ENCODE results near the gene PRDX1. TPM values are rescaled to one million over a fixed set of nuclear protein-coding genes. Genes with fewer than 3 reads are reported as not detected.
A peak's percentile ranks its signal among the peaks of the same experiment; 100 is the strongest.
"Not testable (repeated sequence)": the region's sequence is repeated elsewhere in the genome, so short reads cannot be mapped to it uniquely, and the experiment has no call there.

Gene PRDX1
- total and polyA plus RNA-seq, 2 donors, result 232 to 491 TPM

DNA sequence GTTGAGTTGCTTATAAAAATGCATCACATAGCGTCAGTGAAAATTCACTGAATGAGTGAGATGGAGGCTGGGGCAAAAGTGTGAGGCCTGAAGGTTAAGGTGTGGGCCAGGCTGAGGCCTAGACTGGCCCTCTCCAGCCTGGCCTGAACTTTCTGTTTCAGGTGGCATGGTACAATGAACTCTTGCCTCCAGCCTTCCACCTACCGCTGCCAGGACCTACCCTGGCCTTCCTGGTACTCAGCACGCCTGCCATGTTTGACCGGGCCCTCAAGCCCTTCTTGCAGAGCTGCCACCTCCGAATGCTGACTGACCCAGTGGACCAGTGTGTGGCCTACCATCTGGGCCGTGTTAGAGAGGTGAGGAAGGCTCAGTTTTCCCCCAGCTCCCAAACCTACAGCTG lies 14.5 kb downstream of the PRDX1 start:
- Histone ChIP-seq H3K27ac (ENCODE audit: low read depth) (no peak overlapping the region), H3K4me3 (ENCODE audit: low read depth, low read length) (no peak overlapping the region), H3K4me1 (ENCODE audit: insufficient read depth) (no peaks in the 10 kb centered on the region), H3K36me3 (ENCODE audit: insufficient read depth) (peaks cover 3% of the 10 kb centered on the region)
- no peak for DNase-seq (ENCODE audit: extremely low spot score)
- 92% methylated on average over 6 of the region's 6 CpGs for WGBS

DNA sequence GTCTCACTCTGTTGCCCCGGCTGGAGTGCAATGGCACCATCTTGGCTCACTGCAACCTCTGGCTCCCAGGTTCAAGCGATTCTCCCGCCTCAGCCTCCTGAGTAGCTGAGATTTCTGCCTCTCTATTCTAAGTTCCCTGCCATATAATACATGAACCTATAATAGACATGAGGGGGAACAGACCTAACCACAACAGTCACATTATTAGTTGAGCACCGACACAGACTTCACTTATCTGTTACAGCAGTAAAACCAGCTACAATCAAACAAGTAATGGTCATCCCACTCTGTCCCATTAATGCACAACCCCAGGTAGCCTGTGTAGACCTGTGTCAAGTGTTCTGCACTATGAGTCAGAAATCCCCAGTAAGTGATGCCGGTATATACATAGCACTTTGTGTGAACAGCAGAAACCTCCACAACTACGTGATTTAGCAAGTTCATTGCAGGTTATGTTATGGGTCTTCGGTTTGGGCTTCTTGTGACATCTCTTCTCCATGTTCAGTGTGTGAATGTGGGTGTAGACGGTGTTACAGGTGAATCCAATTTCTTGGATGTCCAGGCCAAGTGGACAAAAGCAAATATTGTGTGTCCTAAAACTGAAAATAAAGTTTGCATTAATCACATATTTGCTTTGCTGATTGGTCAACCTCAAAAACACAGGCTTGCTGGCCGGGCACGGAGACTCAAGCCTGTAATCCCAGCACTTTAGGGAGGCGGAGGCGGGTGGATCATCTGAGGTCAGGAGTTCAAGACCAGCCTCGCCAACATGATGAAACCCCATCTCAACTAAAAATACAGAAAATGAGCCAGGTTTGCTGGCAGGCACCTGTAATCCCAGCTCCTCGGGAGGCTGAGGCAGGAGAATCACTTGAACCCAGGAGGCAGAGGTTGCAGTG lies 18.0 kb downstream of the PRDX1 start:
- Histone ChIP-seq H3K27ac (ENCODE audit: low read depth) (no peak overlapping the region), H3K4me3 (ENCODE audit: low read depth, low read length) (no peak overlapping the region), H3K36me3 (ENCODE audit: insufficient read depth) (no peaks in the 10 kb centered on the region), H3K4me1 (ENCODE audit: insufficient read depth) (no peaks in the 10 kb centered on the region)
- no peak for DNase-seq (ENCODE audit: extremely low spot score)
- 92% methylated on average over 14 of the region's 14 CpGs for WGBS

DNA sequence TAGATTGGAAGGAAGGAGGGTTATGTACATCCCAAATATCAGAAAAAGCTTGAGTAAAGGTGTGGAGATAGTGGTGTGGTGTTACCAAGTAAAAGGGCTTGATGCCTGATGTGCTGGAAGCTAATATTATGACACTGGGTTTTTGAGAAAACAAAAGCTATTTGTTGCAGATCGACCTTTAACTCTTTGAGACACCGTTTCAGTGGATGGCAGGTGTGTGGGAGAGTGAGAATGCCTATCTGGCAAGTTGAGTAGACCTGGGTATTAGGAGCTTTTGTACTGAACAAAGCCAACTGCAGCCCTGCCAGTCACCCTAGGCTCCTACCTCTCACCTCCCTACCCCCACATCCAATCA lies 20.2 kb downstream of the PRDX1 start:
- no peaks in the 10 kb centered on the region for H3K36me3 ChIP-seq (ENCODE audit: insufficient read depth)
- H3K4me3 ChIP-seq (ENCODE audit: low read depth, low read length), result no peak overlapping the region
- no peak for DNase-seq (ENCODE audit: extremely low spot score)
- 90% methylated on average over 2 of the region's 2 CpGs for WGBS
- no peak overlapping the region for H3K27ac ChIP-seq (ENCODE audit: low read depth)
- no peaks in the 10 kb centered on the region for H3K4me1 ChIP-seq (ENCODE audit: insufficient read depth)

DNA sequence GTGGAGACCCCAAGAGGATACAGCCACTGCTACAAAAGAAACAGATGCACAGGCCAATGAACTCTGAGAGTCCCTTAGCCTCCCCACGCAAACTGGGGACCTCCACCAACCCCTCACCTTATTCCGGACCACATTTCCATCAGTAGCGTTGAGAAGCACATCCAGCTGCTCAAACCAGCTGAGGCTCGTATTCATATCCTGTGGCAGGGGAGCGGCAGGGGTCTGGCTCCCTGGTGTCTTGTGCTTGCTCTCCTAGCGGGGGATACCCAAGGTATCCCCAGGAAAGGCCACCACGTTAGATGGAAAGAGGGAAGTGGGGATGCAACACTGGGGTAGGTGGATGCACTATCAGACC lies 22.3 kb downstream of the PRDX1 start:
- Histone ChIP-seq H3K36me3 (ENCODE audit: insufficient read depth) (no peaks in the 10 kb centered on the region), H3K27ac (ENCODE audit: low read depth) (no peak overlapping the region), H3K4me3 (ENCODE audit: low read depth, low read length) (peak overlapping the region; percentile 32), H3K4me1 (ENCODE audit: insufficient read depth) (no peaks in the 10 kb centered on the region)
- 4% methylated on average over 7 of the region's 7 CpGs for WGBS
- no peak for DNase-seq (ENCODE audit: extremely low spot score)

DNA sequence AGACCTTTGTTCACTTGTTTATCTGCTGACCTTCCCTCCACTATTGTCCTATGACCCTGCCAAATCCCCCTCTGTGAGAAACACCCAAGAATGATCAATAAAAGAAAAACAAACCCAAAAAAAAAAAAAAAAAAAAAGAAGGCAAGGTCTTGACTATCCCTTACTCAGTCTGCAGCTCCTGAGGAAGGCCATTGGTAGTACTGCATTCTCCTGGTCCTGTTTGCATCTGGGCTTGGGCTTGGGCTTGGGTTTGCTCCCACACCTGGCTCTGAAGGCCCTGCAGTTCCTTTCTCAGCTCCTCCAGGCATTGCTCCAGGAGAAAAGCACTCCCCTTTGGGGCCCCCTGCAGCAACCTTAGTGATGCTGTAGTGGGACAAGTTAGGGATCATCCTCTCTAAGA lies 23.4 kb downstream of the PRDX1 start:
- Histone ChIP-seq H3K27ac (ENCODE audit: low read depth) (no peak overlapping the region), H3K36me3 (ENCODE audit: insufficient read depth) (no peaks in the 10 kb centered on the region), H3K4me3 (ENCODE audit: low read depth, low read length) (no peak overlapping the region), H3K4me1 (ENCODE audit: insufficient read depth) (no peaks in the 10 kb centered on the region)
- DNase-seq (ENCODE audit: extremely low spot score), result no peak

DNA sequence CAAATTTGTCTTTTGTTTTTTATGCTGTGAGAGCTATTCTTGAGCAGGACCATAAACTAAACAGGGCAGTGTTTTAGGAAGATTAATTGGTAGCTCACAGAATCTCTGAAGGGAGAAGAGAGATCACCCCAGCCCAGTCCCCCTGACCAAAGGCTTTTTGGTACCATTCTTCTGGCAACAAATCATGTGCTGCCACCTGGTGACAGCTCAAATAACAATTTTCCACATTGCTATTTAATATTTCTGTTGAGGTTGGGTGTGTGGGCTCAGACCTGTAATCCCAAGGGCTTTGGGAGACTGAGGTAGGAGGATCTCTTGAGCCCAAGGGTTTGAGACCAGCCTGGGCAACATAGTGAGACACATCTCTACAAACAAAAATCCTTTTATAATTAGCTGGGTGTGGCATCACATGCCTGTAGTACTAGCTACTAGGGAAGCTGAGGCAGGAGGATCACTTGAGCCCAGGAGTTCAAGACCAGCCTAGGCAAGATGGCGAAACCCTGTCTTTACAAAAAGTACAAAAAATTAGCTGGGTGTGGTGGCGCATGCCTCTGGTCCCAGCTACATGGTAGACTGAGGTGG lies 28.5 kb downstream of the PRDX1 start:
- 92% methylated on average over 2 of the region's 2 CpGs for WGBS
- no peaks in the 10 kb centered on the region for H3K4me1 ChIP-seq (ENCODE audit: insufficient read depth)
- H3K27ac ChIP-seq (ENCODE audit: low read depth), result no peak overlapping the region
- no peak for DNase-seq (ENCODE audit: extremely low spot score)
- H3K4me3 ChIP-seq (ENCODE audit: low read depth, low read length), result no peak overlapping the region
- H3K36me3 ChIP-seq (ENCODE audit: insufficient read depth), result no peaks in the 10 kb centered on the region

DNA sequence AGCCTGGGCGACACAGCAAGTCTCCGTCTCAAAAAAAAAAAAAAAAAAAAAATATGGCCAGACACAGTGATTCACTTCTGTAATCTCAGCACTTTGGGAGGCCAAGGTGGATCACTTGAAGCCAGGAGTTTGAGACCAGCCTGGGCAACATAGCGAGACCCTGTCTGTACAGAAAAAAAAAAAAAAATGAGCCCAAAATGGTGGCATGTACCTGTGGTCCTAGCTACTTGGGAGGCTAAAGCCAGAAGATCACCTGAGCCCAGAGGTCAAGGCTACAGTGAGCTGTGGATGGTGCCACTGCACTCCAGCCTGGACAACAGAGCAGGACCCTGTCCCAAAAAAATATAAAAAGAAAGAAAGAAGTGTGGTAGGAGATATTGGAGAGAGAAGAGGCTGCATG lies 29.0 kb downstream of the PRDX1 start:
- 89% methylated on average over 3 of the region's 3 CpGs for WGBS
- no peaks in the 10 kb centered on the region for H3K36me3 ChIP-seq (ENCODE audit: insufficient read depth)
- no peak overlapping the region for H3K27ac ChIP-seq (ENCODE audit: low read depth)
- no peak for DNase-seq (ENCODE audit: extremely low spot score)
- H3K4me1 ChIP-seq (ENCODE audit: insufficient read depth), result no peaks in the 10 kb centered on the region
- H3K4me3 ChIP-seq (ENCODE audit: low read depth, low read length), result no peak overlapping the region

DNA sequence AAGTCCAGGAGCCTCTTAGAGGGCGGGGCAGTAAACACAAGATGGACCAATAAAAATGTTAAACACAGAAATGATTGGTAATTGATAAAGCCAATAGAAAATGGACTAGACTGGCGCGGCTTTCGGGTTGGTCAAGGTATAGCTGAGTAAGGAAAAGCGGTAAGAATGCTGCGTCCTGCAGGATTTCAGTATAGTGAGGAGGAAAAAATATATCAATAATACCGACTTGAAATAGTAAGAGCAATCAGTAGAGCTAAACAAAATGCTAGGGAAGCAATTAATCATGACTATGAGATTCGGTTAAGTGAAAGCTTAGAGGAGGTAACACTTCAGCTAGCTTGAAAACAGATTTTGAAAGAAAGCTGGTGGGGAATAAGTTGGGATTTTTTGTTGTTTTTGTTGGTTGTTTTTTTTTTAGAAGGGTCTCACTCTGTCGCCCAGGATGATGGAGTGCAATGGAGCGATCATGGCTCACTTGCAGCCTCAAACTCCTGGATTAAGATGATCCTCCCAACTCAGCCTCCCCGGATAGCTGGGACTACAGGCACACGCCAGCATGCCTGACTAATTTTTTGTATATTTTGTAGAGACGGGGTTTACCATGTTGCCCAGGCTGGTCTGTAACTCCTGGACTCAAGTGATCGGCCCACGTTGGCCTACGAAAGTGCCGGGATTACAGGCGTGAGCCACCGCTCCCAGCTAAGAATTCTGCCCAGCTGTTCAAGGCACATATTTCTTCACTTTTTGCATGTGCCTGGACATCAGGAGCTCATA lies 30.0 kb downstream of the PRDX1 start:
- H3K4me1 ChIP-seq (ENCODE audit: insufficient read depth), result no peaks in the 10 kb centered on the region
- H3K36me3 ChIP-seq (ENCODE audit: insufficient read depth), result no peaks in the 10 kb centered on the region
- peak overlapping the region; percentile 36 for H3K4me3 ChIP-seq (ENCODE audit: low read depth, low read length)
- no peak overlapping the region for H3K27ac ChIP-seq (ENCODE audit: low read depth)
- no peak for DNase-seq (ENCODE audit: extremely low spot score)
- WGBS, result 51% methylated on average over 19 of the region's 19 CpGs

DNA sequence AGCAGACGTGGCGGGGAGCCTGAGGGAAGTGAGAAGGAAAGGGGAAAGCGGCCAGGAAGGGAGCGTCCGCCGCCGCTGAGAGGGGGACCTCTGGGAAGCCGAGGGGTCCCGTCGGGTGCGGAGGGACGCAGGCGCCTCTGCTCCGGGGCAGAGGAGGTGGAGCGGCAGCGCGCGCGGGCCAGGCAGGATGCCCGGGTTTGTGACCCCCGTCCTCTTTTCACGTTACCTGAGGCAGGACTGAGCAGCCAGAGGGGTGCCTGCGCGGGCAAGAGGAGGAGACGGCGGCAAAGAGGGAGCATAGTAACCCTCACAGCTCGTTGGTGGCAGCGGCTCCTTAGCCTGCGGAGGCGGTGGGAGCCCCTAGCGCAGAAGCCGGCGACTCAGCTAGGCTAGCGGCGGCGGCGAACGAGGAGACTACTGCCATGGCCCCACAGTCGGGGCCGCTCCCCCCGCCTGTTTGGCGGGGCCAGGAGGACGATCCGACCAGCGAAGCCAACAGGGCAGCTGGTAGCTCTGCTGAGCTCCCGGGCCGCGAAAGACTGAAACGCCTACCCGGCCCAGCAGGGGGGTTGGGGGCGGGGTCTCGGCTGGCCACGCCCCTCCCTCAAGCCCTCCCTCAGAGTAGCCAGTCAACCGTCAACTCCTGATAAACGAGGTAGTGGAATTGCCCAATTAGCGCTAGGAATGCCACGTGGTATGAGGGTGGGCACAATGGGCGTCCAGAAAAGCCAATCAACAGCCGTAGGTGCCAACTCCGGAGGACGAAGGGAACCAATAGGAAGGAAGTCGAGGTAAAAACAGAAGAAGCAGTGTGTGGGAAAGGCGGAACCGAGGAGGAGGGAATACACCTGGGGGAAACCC lies 30.8 kb downstream of the PRDX1 start, which contains the start of gene TESK2:
TSS of gene TESK2 (minus strand) at position 538 of the 861 bp plus-strand sequence. CDS start 33,378 bp downstream, outside the sequence.
- DNase-seq (ENCODE audit: extremely low spot score), result peak; percentile 99
- Histone ChIP-seq H3K36me3 (ENCODE audit: insufficient read depth) (no peaks in the 10 kb centered on the region), H3K4me3 (ENCODE audit: low read depth, low read length) (peak within 1 kb of the TSS; percentile 67), H3K27ac (ENCODE audit: low read depth) (peak within 1 kb of the TSS; percentile 63), H3K4me1 (ENCODE audit: insufficient read depth) (no peaks in the 10 kb centered on the region)
- WGBS, result under 1% methylated on average over 64 of the region's 64 CpGs

DNA sequence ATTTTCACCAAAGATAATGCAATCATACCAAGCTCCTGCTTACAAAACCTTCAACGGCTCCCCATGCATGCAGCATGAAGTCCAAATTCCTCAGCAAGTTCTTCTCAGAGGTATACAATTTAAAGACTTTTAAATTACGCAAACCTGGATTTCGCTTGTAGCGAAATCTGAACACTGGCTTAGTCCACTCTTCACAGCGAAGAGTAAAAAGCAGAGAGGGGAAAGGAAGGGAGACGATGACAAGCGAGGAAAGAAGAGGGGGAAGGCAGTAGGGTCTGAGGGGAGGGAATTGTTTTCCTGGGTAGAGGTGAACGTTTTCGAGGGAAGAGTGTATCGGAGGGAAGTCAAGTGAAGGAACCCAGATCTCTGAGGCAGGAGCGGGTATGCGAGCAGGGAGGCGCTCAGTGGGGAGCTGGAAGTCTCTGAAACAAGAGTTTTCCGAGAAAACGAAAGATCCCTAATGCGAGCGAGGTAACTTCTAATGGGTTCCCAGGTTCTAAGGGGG lies 31.5 kb downstream of the PRDX1 start:
- no peaks in the 10 kb centered on the region for H3K4me1 ChIP-seq (ENCODE audit: insufficient read depth)
- no peak for DNase-seq (ENCODE audit: extremely low spot score)
- peak overlapping the region; percentile 67 for H3K4me3 ChIP-seq (ENCODE audit: low read depth, low read length)
- 3% methylated on average over 17 of the region's 17 CpGs for WGBS
- H3K27ac ChIP-seq (ENCODE audit: low read depth), result peak overlapping the region; percentile 63
- H3K36me3 ChIP-seq (ENCODE audit: insufficient read depth), result no peaks in the 10 kb centered on the region

DNA sequence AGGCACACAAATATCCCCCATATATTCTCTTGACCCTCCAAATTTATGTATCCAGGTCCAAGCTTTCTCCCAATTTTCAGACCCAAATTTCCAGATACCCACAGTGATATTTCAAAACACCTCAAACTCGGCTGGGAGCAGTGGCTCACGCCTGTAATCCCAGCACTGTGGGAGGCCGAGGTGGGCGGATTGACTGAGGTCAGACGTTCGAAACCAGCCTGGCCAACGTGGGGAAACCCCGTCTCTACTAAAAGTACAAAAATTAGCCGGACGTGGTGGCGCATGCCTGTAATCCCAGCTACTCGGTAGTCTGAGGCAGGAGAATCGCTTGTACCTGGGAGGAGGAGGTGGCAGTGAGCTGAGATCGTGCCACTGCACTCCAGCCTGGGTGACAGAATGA lies 32.3 kb downstream of the PRDX1 start:
- not testable (repeated sequence) for H3K27ac ChIP-seq (ENCODE audit: low read depth); H3K4me1 ChIP-seq (ENCODE audit: insufficient read depth); DNase-seq (ENCODE audit: extremely low spot score); H3K4me3 ChIP-seq (ENCODE audit: low read depth, low read length); H3K36me3 ChIP-seq (ENCODE audit: insufficient read depth)
- WGBS, result 76% methylated on average over 14 of the region's 14 CpGs

DNA sequence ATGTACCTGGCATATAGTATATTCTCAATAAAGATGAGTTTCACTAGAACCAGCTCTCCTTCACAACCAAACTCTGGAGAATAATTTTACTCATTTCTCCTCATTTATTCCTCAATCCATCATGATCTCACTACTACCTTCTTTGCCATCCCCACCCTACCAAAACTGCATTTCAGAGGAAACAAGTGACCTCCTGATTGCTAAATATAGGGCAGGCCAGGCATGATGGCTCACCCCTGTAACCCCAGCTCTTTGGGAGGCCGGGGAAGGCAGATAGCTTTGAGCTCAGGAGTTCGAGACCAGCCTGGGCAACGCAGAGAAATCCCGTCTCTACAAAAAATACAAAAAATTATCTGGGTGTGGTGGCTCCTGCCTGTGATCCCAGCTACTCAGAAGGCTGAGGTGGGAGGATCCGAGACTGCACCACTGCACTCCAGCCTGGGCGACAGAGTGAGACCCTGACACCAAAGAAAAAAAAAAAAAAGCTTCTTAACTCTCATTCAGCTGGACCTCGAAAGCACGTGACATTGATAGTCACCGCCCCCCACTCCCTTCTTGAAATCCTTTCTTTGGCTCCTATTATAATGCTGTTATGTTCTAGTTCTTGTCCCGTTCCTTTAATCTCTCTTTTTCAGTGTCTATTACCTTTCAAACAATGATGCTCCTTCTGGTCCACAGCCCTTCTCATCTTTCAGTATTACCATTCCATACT lies 32.9 kb downstream of the PRDX1 start:
- Histone ChIP-seq H3K27ac (ENCODE audit: low read depth) (no peak overlapping the region), H3K36me3 (ENCODE audit: insufficient read depth) (no peaks in the 10 kb centered on the region), H3K4me3 (ENCODE audit: low read depth, low read length) (no peak overlapping the region), H3K4me1 (ENCODE audit: insufficient read depth) (no peaks in the 10 kb centered on the region)
- 79% methylated on average over 10 of the region's 10 CpGs for WGBS
- DNase-seq (ENCODE audit: extremely low spot score), result no peak

Measured in urinary bladder (tissue), 4 donors.